GM12873 (cell line): ENCODE results near the gene ALX4.

Source experiments
- TF ChIP-seq, protein P1 (sequence below): IDR thresholded peaks from 2 replicates; pipeline ENCODE4 v1.5.1; 2012; ENCODE audit warnings: low read depth, mild to moderate bottlenecking, moderate library complexity, low read length, control low read depth; ENCODE audit not compliant: insufficient read depth; ENCODE audit errors: missing control alignments

ALX4 gene

DNA sequence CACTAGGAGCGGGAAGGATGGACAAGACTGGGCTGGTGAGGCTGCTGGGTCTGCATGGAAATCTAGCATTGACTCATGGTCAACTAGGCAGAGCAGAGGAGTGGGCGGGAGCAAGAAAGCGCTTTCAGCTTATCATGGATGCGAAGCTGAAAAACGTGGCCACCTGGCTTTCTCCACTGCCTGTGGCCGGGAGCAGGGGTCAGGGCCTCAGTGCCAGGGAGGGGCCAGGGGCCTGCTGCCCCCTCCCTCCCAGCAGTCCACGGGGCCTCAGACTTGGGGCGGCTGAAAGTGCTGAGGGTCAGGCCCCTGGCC, 45.5 kb downstream of the ALX4 start:
- TF ChIP-seq, protein P1, sequence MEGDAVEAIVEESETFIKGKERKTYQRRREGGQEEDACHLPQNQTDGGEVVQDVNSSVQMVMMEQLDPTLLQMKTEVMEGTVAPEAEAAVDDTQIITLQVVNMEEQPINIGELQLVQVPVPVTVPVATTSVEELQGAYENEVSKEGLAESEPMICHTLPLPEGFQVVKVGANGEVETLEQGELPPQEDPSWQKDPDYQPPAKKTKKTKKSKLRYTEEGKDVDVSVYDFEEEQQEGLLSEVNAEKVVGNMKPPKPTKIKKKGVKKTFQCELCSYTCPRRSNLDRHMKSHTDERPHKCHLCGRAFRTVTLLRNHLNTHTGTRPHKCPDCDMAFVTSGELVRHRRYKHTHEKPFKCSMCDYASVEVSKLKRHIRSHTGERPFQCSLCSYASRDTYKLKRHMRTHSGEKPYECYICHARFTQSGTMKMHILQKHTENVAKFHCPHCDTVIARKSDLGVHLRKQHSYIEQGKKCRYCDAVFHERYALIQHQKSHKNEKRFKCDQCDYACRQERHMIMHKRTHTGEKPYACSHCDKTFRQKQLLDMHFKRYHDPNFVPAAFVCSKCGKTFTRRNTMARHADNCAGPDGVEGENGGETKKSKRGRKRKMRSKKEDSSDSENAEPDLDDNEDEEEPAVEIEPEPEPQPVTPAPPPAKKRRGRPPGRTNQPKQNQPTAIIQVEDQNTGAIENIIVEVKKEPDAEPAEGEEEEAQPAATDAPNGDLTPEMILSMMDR: no peak

DNA sequence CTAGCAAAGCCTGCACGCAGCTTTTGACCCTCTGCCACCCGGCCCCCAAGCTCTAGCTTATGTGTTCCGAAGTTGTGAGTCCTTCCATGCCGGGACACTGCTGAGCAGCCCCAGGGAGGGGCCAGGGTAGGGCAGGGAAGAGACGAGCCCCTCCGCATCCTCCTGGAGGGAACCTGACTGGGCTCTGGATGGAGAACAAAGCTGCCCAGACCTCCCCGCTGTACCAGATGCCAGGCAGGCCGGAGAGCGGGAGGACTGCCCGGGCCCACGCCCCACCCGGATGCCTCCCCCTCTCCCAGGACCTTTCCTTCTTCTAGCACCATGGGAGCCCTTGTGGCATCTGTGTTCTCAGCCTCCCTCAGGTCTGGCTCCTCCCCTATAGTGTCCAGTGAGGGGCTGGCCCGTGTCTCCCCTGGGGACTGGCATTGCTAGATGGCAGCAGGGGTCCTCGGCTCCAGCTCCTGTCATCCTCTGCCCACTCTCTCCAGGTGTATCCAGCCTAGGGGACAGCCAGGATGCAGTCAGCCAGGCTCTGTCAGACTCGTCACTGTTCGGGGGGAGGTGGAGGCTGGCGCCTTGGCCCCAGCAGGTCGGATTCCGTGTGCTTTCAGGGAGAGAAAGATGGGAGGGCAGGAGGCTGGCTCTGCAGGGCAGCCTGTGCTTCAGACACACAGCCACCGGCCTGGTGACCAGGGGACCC, 46.1 kb downstream of the ALX4 start:
- TF ChIP-seq, protein P1: no peak

DNA sequence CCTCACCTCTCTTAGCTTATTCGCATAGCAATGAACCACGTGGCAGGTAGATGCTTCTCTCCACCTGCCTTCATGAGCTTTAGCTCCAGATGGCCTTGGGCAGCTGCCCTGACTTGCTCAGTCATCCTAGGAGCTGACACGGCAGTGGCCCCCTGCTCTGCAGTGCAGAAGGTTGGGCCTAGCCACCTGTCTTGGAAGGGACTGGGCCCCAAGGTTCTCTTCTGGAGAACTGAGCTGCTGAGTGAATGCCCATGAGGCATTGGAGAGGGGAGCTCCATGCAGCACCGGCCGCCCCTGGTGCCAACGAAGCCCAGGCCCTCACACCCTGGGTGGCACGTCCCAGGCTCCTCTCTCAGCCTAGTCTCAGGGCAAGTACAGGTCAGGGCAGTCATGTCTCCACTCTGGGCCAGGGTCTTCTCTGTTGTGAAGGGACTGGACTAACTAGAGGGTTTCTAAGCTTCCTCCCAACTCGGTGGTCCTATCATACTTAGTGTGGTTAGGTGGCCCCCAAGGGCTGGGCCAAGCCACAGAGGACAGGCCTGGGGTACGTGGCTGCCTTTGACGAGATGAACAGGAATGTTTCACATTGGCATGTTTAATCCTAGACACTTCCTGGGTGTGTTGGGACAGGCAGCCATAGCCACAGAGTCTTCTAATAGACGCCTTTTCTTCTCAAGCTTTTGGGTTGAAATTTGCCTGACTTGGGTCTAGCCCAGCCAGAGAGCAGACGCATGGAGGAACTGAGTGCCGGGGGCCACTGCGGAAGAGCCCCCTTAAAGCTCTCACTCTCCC, 47.9 kb downstream of the ALX4 start:
- TF ChIP-seq, protein P1: no peak

DNA sequence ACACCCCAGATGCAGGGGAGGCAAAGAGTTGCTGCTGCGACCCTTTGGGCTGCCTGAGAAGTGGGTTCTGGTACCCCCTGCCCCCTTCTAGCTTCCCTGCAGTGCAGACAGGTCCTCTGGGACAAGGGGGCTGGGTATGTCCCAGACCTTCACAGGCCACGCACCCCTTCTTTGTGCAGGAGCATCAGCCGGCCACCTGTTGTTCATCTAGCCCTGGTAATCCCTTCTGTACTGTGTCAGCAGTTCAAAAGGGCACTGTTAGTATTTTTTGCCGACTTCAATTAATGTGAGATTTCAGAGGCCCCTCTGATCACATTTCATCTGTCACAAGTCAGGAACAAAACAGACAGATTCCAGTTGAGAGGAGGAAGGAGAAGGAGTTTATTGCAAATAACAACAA, 49.9 kb downstream of the ALX4 start:
- TF ChIP-seq, protein P1: no peak

DNA sequence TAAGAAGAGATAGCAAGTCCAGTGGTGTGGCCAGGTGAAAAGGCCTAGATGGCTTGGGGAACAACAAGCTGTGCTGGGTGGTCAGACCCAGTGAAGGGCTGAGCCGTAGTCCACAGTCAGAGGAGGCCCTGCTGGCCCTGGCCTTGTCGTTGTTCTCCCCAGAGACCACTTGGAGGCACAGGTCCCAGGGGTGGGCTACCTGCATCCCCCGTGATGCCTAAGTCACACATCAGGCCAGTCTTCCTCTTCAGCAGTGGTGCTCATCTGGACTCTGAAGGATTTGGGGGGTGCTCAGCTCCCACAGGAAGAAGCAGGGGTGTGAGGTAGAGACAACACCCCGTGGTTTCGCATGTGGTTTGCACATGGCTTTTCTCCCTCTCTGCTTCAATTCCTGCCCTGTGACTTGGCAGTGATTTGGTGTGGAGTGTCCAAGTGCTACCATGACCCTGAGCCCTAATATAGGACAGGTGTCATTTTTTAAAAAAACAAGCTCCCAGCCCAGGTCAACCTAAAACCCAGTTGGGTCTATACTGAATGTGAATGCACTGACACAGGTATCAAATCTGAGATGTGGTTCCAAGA, 51.0 kb downstream of the ALX4 start:
- TF ChIP-seq, protein P1: no peak

DNA sequence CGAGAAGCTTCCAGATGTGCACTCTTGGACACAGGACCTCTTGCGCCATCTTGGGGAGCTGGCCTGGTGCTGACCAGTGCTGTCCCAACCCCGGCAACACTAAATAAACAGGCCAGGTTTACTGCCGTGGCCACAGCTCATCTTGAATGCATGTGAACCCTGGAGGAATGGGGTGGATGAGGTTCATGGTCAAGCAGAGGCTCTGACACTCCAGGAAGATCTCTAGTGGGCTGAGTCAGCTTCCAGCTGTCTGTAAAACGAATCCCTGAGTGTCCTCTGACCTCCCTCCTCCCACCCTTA, 51.8 kb downstream of the ALX4 start:
- TF ChIP-seq, protein P1: no peak

DNA sequence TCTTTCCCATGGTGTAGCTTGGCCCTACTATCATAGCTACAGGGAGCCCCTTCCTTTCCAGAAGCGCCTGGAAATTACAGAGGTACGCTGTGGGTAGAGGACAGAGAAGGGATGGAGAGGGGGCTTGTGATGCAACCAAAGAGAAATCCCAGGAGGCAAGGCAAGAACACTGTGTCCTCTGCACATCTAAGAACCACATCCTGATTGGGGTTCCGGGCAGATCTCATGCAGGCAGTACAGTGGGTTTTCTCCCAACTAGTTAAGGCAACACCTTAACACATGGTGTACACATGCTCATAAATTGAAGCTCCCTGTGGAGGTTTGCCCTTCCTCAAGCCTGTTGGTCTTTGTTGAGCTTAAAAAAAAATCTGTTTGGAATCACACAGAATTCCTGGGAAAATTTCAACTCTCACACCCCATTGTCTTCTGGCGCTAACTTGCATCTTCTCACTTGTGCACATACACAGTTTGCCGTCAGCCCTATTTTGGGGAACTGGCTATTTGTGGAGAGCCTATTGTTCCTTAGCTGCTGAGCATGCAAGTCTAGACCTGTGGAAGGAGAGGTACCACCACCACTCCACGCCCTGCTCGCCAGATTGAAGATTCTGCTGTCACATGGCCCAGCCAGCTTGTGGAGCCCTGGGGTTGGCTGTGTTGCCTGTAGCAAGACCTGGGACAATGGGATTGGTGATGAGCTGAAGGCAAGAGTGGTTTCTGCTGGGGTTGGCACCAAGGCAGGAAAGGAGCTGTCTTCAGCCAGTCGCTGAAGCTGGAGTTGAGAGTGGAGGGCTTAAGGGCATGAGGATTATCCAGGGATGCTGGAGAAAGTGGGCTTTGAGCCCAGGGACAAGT, 52.4 kb downstream of the ALX4 start:
- TF ChIP-seq, protein P1: no peak
